K562 (cell line): Measurements from ENCODE around the gene TMEM248.

ENCODE experiments used
- ATF7 ChIP-seq: fragments of 450-650 bp; IDR thresholded peaks from 2 replicates; pipeline ENCODE4 v1.7.1; 2014; ENCODE audit warnings: mild to moderate bottlenecking, moderate library complexity
- EP300 ChIP-seq: IDR thresholded peaks from 2 replicates; pipeline ENCODE4 v1.6.1; 2012; ENCODE audit warnings: low read length, improper control_type of control experiment
- MTA3 ChIP-seq: fragments of 450-650 bp; formaldehyde crosslinking; IDR thresholded peaks from 2 replicates; pipeline ENCODE4 v1.6.1; 2017; ENCODE audit warnings: mild to moderate bottlenecking, borderline replicate concordance
- NFRKB ChIP-seq: fragments of 450-650 bp; IDR thresholded peaks from 2 replicates; pipeline ENCODE4 v1.6.1; 2016; ENCODE audit warnings: low read depth
- NFYB ChIP-seq: IDR thresholded peaks from 2 replicates; pipeline ENCODE4 v1.6.1; 2011; ENCODE audit warnings: mild to moderate bottlenecking, moderate library complexity; ENCODE audit not compliant: insufficient read length; ENCODE audit errors: extremely low read depth
- RAD21 ChIP-seq, 2 experiments: fragments of 250-450 bp in 1 of 2; fragments of 450-650 bp in 1 of 2; sonication (Bioruptor Pico) in 1 of 2; formaldehyde crosslinking in 1 of 2; IDR thresholded peaks in 1 of 2; conservative IDR thresholded peaks in 1 of 2; 2 replicates each; pipeline versions ENCODE4 v1.4.0 to v1.8.0; 2020 to 2022; ENCODE audit warnings: mild to moderate bottlenecking in 2 of 2, moderate library complexity in 1 of 2
- TAF1 ChIP-seq: IDR thresholded peaks from 2 replicates; pipeline ENCODE4 v1.6.1; 2011; ENCODE audit warnings: mild to moderate bottlenecking, low read length, moderate library complexity; ENCODE audit not compliant: insufficient read depth, control insufficient read depth, severe bottlenecking; ENCODE audit errors: extremely low read depth
- TBL1XR1 ChIP-seq, 2 experiments: IDR thresholded peaks; 2 replicates each; pipeline ENCODE4 v1.6.1; 2012; ENCODE audit warnings: improper control_type of control experiment in 2 of 2, low read length in 2 of 2, mild to moderate bottlenecking in 1 of 2
- ZNF174 ChIP-seq: fragments of 250-450 bp; sonication (Bioruptor Pico); IDR thresholded peaks from 2 replicates; pipeline ENCODE4 v1.4.0; 2020; ENCODE audit warnings: mild to moderate bottlenecking
- TF ChIP-seq, protein P1 (sequence below): sonication (generic); formaldehyde crosslinking; IDR thresholded peaks from 2 replicates; pipeline ENCODE4 v1.8.0; 2023; ENCODE audit warnings: missing genetic modification reagents, mild to moderate bottlenecking, borderline replicate concordance
- TF ChIP-seq, protein P2 (sequence below): IDR thresholded peaks from 2 replicates; pipeline ENCODE4 v1.6.1; 2014; ENCODE audit warnings: antibody characterized with exemption
- TF ChIP-seq, protein P3 (sequence below): sonication (generic); formaldehyde crosslinking; IDR thresholded peaks from 2 replicates; pipeline ENCODE4 v1.8.1; 2022; ENCODE audit warnings: missing genetic modification reagents

DNA sequence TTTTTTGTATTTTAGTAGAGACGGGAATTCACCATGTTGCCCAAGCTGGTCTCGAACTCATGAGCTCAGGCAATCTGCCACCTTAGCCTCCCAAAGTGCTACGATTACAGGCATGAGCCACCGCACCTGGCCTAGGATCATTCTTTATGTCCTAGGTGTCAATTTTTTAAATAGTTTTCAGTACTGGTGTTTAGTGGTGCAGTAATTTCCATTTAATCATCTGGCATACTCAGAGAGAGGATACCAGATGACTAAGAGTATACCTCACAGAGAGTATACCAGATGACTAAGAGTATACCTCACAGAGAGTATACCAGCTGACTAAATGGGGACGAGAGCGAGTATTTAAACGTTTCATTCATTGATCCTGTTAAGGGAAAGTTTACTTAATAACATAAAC, 37.3 kb upstream of the TMEM248 start:
- TF ChIP-seq, protein P1, sequence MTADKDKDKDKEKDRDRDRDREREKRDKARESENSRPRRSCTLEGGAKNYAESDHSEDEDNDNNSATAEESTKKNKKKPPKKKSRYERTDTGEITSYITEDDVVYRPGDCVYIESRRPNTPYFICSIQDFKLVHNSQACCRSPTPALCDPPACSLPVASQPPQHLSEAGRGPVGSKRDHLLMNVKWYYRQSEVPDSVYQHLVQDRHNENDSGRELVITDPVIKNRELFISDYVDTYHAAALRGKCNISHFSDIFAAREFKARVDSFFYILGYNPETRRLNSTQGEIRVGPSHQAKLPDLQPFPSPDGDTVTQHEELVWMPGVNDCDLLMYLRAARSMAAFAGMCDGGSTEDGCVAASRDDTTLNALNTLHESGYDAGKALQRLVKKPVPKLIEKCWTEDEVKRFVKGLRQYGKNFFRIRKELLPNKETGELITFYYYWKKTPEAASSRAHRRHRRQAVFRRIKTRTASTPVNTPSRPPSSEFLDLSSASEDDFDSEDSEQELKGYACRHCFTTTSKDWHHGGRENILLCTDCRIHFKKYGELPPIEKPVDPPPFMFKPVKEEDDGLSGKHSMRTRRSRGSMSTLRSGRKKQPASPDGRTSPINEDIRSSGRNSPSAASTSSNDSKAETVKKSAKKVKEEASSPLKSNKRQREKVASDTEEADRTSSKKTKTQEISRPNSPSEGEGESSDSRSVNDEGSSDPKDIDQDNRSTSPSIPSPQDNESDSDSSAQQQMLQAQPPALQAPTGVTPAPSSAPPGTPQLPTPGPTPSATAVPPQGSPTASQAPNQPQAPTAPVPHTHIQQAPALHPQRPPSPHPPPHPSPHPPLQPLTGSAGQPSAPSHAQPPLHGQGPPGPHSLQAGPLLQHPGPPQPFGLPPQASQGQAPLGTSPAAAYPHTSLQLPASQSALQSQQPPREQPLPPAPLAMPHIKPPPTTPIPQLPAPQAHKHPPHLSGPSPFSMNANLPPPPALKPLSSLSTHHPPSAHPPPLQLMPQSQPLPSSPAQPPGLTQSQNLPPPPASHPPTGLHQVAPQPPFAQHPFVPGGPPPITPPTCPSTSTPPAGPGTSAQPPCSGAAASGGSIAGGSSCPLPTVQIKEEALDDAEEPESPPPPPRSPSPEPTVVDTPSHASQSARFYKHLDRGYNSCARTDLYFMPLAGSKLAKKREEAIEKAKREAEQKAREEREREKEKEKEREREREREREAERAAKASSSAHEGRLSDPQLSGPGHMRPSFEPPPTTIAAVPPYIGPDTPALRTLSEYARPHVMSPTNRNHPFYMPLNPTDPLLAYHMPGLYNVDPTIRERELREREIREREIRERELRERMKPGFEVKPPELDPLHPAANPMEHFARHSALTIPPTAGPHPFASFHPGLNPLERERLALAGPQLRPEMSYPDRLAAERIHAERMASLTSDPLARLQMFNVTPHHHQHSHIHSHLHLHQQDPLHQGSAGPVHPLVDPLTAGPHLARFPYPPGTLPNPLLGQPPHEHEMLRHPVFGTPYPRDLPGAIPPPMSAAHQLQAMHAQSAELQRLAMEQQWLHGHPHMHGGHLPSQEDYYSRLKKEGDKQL (CRISPR knock-in tag): no peak
- TF ChIP-seq EP300 (no peak), TBL1XR1 (IDR thresholded peaks at IDR 0.05; ENCODE audit: low read length in 2 of 2) (no peak), NFYB (no peak), TAF1 (no peak), ATF7 (no peak), NFRKB (no peak), MTA3 (no peak), ZNF174 (no peak), RAD21 (CRISPR knock-in tag; conservative IDR thresholded peaks at IDR 0.05 in 1 of 2, IDR thresholded peaks at IDR 0.05 in 1 of 2) (no peak)
- TF ChIP-seq, protein P2, sequence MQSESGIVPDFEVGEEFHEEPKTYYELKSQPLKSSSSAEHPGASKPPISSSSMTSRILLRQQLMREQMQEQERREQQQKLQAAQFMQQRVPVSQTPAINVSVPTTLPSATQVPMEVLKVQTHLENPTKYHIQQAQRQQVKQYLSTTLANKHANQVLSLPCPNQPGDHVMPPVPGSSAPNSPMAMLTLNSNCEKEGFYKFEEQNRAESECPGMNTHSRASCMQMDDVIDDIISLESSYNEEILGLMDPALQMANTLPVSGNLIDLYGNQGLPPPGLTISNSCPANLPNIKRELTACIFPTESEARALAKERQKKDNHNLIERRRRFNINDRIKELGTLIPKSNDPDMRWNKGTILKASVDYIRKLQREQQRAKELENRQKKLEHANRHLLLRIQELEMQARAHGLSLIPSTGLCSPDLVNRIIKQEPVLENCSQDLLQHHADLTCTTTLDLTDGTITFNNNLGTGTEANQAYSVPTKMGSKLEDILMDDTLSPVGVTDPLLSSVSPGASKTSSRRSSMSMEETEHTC: no peak
- TF ChIP-seq, protein P3, sequence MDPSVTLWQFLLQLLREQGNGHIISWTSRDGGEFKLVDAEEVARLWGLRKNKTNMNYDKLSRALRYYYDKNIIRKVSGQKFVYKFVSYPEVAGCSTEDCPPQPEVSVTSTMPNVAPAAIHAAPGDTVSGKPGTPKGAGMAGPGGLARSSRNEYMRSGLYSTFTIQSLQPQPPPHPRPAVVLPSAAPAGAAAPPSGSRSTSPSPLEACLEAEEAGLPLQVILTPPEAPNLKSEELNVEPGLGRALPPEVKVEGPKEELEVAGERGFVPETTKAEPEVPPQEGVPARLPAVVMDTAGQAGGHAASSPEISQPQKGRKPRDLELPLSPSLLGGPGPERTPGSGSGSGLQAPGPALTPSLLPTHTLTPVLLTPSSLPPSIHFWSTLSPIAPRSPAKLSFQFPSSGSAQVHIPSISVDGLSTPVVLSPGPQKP (CRISPR knock-in tag): no peak
